ENCODE results near the gene MAD1L1.

- TF ChIP-seq, protein P1, sequence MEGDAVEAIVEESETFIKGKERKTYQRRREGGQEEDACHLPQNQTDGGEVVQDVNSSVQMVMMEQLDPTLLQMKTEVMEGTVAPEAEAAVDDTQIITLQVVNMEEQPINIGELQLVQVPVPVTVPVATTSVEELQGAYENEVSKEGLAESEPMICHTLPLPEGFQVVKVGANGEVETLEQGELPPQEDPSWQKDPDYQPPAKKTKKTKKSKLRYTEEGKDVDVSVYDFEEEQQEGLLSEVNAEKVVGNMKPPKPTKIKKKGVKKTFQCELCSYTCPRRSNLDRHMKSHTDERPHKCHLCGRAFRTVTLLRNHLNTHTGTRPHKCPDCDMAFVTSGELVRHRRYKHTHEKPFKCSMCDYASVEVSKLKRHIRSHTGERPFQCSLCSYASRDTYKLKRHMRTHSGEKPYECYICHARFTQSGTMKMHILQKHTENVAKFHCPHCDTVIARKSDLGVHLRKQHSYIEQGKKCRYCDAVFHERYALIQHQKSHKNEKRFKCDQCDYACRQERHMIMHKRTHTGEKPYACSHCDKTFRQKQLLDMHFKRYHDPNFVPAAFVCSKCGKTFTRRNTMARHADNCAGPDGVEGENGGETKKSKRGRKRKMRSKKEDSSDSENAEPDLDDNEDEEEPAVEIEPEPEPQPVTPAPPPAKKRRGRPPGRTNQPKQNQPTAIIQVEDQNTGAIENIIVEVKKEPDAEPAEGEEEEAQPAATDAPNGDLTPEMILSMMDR (IDR thresholded peaks at IDR 0.05; ENCODE audit: insufficient read depth, low read length, poor library complexity, severe bottlenecking): no peak
- no peak for TF ChIP-seq EZH2phosphoT487 (conservative IDR thresholded peaks at IDR 0.05; ENCODE audit: low read length)
These were observed 345.5 kb downstream of the MAD1L1 start for GRCh38 chr7:1887251-1887650.
